Sigmoid colon (tissue), 3 donors: ENCODE results near the gene ACER1.

Experiments used
- CTCF ChIP-seq, 4 experiments: fragments of 450-650 bp in 3 of 4; fragments of 200-600 bp in 1 of 4; IDR thresholded peaks; one replicate each; pipeline ENCODE4 v1.5.1; 2016 to 2019; ENCODE audit warnings: antibody characterized with exemption in 4 of 4, mild to moderate bottlenecking in 3 of 4, moderate library complexity in 2 of 4
- POLR2A ChIP-seq, 2 donors: fragments of 450-650 bp; IDR thresholded peaks; one replicate each; pipeline ENCODE4 v1.6.1; 2016; ENCODE audit warnings: antibody characterized with exemption in 2 of 2, mild to moderate bottlenecking in 2 of 2, moderate library complexity in 2 of 2

- TF ChIP-seq POLR2A (IDR thresholded peaks at IDR 0.05) = no peak
- TF ChIP-seq CTCF (IDR thresholded peaks at IDR 0.05) = no peak
Measured at GRCh38 chr19:6343462-6343861, 10.1 kb upstream of the ACER1 start.
